Ovary (tissue), 3 donors: ENCODE data around the gene TLN1.

ENCODE experiments used
- CTCF ChIP-seq, 3 donors: fragments of 450-650 bp in 2 of 3; fragments of 200-600 bp in 1 of 3; IDR thresholded peaks; one replicate each; pipeline versions ENCODE4 v1.5.1 to v1.8.0; 2016 to 2022; ENCODE audit warnings: antibody characterized with exemption in 3 of 3, mild to moderate bottlenecking in 1 of 3
- EP300 ChIP-seq: sonication (generic); formaldehyde crosslinking; IDR thresholded peaks from one replicate; pipeline ENCODE4 v1.6.1; 2017; ENCODE audit warnings: antibody characterized with exemption
- POLR2A ChIP-seq: fragments of 450-650 bp; IDR thresholded peaks from one replicate; pipeline ENCODE4 v1.6.1; 2017; ENCODE audit warnings: antibody characterized with exemption, mild to moderate bottlenecking, moderate library complexity
- donor health status: DM: no; HTN: no; CAD: no.

DNA sequence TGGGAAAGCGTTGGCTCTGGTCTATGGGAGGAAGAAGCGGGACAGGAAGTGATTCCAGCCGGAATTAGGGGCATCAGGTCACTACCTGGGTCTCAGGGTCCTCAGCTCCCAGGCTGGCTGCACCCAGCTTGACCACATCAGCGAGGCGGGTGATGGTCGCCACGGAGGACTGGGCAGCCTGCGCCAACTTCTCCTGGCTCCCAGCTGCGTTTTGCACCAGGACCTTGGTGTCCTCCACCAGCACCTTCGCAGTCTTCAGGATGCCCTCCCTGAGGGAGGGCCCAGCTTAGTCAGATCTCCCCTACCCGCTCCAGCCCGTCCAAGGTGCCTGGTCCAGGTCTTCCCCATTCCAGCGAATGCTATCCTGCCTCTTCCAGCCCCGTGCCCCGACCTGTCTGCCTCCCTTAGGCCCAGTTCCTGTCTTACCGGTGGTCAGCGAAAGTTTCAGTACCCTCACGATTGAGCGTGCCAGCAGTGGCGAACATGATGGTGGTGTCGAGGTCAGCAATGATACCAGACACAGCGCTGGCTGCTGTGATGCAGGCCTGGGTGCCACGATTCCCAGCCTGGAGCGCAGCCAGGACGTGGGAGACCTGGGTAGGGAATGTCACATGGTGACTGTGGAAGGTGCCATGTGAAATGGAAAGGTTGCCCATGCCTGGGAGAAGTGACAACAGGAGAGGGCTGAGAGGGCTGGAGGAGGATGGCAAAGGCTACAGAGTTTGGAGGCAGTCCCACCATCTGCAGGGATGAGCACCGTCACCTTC lies 27.9 kb downstream of the TLN1 start:
- TF ChIP-seq POLR2A (no peak), CTCF (IDR thresholded peaks at IDR 0.05) (no peak), EP300 (no peak)
